HepG2 (cell line): Measurements from ENCODE around the gene SCFD2. TPM values are rescaled to one million over a fixed set of nuclear protein-coding genes. Genes with fewer than 3 reads are reported as not detected.

Experiments
- EED ChIP-seq: sonication (generic); formaldehyde crosslinking; IDR thresholded peaks from 2 replicates; pipeline ENCODE4 v1.5.0; 2020; ENCODE audit warnings: mild to moderate bottlenecking, missing genetic modification reagents
- GZF1 ChIP-seq: sonication (generic); formaldehyde crosslinking; IDR thresholded peaks from 2 replicates; pipeline ENCODE4 v1.5.1; 2020; ENCODE audit warnings: mild to moderate bottlenecking, missing genetic modification reagents
- HNRNPH1 ChIP-seq: fragments of 200-400 bp; formaldehyde crosslinking; optimal IDR thresholded peaks from 2 replicates; pipeline ENCODE3; 2017; ENCODE audit warnings: mild to moderate bottlenecking, low read depth, low read length
- IRF9 ChIP-seq: sonication (generic); formaldehyde crosslinking; IDR thresholded peaks from 2 replicates; pipeline ENCODE4 v1.8.0; 2022; ENCODE audit warnings: missing genetic modification reagents, mild to moderate bottlenecking, borderline replicate concordance
- NCOR1 ChIP-seq: fragments of 200-600 bp; sonication (generic); IDR thresholded peaks from 2 replicates; pipeline ENCODE4 v1.7.0; 2017; ENCODE audit warnings: antibody characterized with exemption, low read length, borderline replicate concordance
- NFYC ChIP-seq: IDR thresholded peaks from 2 replicates; pipeline ENCODE4 v1.6.1; 2016; ENCODE audit warnings: missing genetic modification reagents, missing compliant biosample characterization
- PCBP2 ChIP-seq: fragments of 200-400 bp; formaldehyde crosslinking; optimal IDR thresholded peaks from 2 replicates; pipeline ENCODE3; 2018; ENCODE audit warnings: low read length, low read depth; ENCODE audit not compliant: poor library complexity, severe bottlenecking
- PTBP1 ChIP-seq: fragments of 200-400 bp; formaldehyde crosslinking; IDR thresholded peaks from 2 replicates; pipeline ENCODE4 v1.6.1; 2018; ENCODE audit warnings: low read length, low read depth; ENCODE audit not compliant: poor library complexity, severe bottlenecking
- RFX1 ChIP-seq: fragments of 450-650 bp; IDR thresholded peaks from 2 replicates; pipeline ENCODE4 v1.6.1; 2017
- ZBTB21 ChIP-seq: sonication (generic); formaldehyde crosslinking; IDR thresholded peaks from 2 replicates; pipeline ENCODE4 v1.4.0; 2020; ENCODE audit warnings: missing genetic modification reagents
- ZBTB49 ChIP-seq: sonication (generic); formaldehyde crosslinking; IDR thresholded peaks from 2 replicates; pipeline ENCODE4 v1.4.0; 2020; ENCODE audit warnings: missing genetic modification reagents, borderline replicate concordance
- ZNF160 ChIP-seq: sonication (generic); formaldehyde crosslinking; IDR thresholded peaks from 2 replicates; pipeline ENCODE4 v1.8.0; 2022; ENCODE audit warnings: mild to moderate bottlenecking, inconsistent platforms, missing genetic modification reagents
- ZNF674 ChIP-seq: sonication (generic); formaldehyde crosslinking; IDR thresholded peaks from 2 replicates; pipeline ENCODE4 v1.5.0; 2020; ENCODE audit warnings: low read depth, mild to moderate bottlenecking, missing genetic modification reagents
- polyA plus RNA-seq, 8 experiments: library from polyadenylated mRNA; depleted of rRNA in 3 of 8; stranded (reverse) in 7 of 8; unstranded in 1 of 8; fragments of >200 nt; fragmentation: Illumina TruSeq in 4 of 8; extraction: Trizol in 4 of 8; gene quantifications; 2 replicates each; pipeline versions ENCODE4 v1.2.1 to v1.2.3, GENCODE V29; 2011 to 2016; ENCODE audit warnings: low read depth in 4 of 8, missing spikeins in 1 of 8, mixed read lengths in 1 of 8; ENCODE audit not compliant: insufficient read depth in 1 of 8
- total RNA-seq, 5 experiments: library from RNA; depleted of rRNA; stranded (reverse); fragments of >200 nt; fragmentation: Illumina TruSeq; extraction: Trizol; gene quantifications; 2 replicates each; pipeline ENCODE4 v1.2.3, GENCODE V29; 2016; ENCODE audit warnings: low read depth in 1 of 5
- TF ChIP-seq, protein P1 (sequence below): sonication (generic); formaldehyde crosslinking; IDR thresholded peaks from 2 replicates; pipeline ENCODE4 v1.5.0; 2020; ENCODE audit warnings: mild to moderate bottlenecking, missing genetic modification reagents, borderline replicate concordance
- TF ChIP-seq, protein P2 (sequence below): sonication (generic); formaldehyde crosslinking; IDR thresholded peaks from 2 replicates; pipeline ENCODE4 v1.8.0; 2022; ENCODE audit warnings: mild to moderate bottlenecking, missing genetic modification reagents; ENCODE audit not compliant: insufficient replicate concordance
- TF ChIP-seq, protein P3 (sequence below): sonication (generic); formaldehyde crosslinking; IDR thresholded peaks from 2 replicates; pipeline ENCODE4 v1.5.0; 2020; ENCODE audit warnings: mild to moderate bottlenecking, missing genetic modification reagents, moderate library complexity

Gene SCFD2
- total and polyA plus RNA-seq, 2 of the 13 experiments (the other 11 are each of a cell fraction or from before 2014, with no cell fraction given) = 4.6 to 15.6 TPM

DNA sequence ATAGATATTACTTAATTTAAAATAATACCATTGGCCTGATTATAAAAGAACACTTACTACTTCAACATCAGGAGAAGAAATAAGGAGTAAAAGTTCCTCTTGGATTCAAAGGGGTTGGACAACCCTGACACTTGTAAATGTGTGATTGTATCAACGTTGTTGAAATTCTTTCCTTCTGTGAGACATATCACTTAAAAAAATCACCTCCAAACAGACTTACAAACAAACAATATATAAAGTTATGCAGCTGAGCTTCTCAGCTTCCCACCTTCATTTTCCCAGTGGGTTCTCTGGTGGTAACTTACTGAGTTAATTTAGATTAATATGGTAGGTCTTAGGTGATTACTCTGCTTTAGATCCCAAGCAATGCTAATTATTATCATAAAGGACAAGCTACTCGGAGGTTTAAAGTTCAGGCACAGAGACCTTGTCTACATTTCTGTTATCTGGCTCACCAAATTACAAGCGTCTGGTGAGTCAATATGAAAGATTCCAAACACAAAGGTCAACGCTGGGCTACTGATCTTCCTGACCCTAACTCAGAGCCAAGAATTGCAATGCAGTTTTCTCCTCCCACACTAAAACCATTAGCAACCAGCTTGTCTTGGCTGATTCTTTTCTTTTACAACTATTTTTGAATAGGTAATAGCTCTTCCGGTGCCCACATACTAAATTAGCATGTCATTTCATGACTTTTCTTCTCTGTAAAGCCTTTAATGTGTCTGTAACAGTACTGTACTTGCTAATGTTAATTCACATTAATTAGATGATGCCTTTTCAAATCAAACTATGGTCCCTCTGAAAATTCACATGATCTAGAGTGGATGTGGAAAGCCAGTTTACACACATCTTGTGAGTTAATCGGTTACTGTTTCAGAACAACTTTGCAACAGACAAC, 346.1 kb downstream of the SCFD2 start (continued):
- TF ChIP-seq, protein P1, sequence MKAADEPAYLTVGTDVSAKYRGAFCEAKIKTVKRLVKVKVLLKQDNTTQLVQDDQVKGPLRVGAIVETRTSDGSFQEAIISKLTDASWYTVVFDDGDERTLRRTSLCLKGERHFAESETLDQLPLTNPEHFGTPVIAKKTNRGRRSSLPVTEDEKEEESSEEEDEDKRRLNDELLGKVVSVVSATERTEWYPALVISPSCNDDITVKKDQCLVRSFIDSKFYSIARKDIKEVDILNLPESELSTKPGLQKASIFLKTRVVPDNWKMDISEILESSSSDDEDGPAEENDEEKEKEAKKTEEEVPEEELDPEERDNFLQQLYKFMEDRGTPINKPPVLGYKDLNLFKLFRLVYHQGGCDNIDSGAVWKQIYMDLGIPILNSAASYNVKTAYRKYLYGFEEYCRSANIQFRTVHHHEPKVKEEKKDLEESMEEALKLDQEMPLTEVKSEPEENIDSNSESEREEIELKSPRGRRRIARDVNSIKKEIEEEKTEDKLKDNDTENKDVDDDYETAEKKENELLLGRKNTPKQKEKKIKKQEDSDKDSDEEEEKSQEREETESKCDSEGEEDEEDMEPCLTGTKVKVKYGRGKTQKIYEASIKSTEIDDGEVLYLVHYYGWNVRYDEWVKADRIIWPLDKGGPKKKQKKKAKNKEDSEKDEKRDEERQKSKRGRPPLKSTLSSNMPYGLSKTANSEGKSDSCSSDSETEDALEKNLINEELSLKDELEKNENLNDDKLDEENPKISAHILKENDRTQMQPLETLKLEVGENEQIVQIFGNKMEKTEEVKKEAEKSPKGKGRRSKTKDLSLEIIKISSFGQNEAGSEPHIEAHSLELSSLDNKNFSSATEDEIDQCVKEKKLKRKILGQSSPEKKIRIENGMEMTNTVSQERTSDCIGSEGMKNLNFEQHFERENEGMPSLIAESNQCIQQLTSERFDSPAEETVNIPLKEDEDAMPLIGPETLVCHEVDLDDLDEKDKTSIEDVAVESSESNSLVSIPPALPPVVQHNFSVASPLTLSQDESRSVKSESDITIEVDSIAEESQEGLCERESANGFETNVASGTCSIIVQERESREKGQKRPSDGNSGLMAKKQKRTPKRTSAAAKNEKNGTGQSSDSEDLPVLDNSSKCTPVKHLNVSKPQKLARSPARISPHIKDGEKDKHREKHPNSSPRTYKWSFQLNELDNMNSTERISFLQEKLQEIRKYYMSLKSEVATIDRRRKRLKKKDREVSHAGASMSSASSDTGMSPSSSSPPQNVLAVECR (CRISPR knock-in tag) = peak; percentile 37; the same call in 1 of the 2 replicates
- TF ChIP-seq PTBP1 (no peak), ZBTB49 (CRISPR knock-in tag) (no peak), IRF9 (no peak), NCOR1 (peak; percentile 90; the same call in 1 of the 2 replicates), NFYC (CRISPR knock-in tag) (no peak), ZNF160 (CRISPR knock-in tag) (no peak), EED (CRISPR knock-in tag) (no peak), GZF1 (no peak), ZBTB21 (CRISPR knock-in tag) (no peak), RFX1 (peak; percentile 36; the same call in 1 of the 2 replicates), HNRNPH1 (no peak), ZNF674 (CRISPR knock-in tag) (no peak), PCBP2 (no peak)
- TF ChIP-seq, protein P2, sequence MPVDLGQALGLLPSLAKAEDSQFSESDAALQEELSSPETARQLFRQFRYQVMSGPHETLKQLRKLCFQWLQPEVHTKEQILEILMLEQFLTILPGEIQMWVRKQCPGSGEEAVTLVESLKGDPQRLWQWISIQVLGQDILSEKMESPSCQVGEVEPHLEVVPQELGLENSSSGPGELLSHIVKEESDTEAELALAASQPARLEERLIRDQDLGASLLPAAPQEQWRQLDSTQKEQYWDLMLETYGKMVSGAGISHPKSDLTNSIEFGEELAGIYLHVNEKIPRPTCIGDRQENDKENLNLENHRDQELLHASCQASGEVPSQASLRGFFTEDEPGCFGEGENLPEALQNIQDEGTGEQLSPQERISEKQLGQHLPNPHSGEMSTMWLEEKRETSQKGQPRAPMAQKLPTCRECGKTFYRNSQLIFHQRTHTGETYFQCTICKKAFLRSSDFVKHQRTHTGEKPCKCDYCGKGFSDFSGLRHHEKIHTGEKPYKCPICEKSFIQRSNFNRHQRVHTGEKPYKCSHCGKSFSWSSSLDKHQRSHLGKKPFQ = no peak
- TF ChIP-seq, protein P3, sequence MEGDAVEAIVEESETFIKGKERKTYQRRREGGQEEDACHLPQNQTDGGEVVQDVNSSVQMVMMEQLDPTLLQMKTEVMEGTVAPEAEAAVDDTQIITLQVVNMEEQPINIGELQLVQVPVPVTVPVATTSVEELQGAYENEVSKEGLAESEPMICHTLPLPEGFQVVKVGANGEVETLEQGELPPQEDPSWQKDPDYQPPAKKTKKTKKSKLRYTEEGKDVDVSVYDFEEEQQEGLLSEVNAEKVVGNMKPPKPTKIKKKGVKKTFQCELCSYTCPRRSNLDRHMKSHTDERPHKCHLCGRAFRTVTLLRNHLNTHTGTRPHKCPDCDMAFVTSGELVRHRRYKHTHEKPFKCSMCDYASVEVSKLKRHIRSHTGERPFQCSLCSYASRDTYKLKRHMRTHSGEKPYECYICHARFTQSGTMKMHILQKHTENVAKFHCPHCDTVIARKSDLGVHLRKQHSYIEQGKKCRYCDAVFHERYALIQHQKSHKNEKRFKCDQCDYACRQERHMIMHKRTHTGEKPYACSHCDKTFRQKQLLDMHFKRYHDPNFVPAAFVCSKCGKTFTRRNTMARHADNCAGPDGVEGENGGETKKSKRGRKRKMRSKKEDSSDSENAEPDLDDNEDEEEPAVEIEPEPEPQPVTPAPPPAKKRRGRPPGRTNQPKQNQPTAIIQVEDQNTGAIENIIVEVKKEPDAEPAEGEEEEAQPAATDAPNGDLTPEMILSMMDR = no peak
